ENCODE measurements around the gene SENP2.
"Not testable (repeated sequence)": the region's sequence is repeated elsewhere in the genome, so short reads cannot be mapped to it uniquely, and the experiment has no call there.

Gene SENP2

DNA sequence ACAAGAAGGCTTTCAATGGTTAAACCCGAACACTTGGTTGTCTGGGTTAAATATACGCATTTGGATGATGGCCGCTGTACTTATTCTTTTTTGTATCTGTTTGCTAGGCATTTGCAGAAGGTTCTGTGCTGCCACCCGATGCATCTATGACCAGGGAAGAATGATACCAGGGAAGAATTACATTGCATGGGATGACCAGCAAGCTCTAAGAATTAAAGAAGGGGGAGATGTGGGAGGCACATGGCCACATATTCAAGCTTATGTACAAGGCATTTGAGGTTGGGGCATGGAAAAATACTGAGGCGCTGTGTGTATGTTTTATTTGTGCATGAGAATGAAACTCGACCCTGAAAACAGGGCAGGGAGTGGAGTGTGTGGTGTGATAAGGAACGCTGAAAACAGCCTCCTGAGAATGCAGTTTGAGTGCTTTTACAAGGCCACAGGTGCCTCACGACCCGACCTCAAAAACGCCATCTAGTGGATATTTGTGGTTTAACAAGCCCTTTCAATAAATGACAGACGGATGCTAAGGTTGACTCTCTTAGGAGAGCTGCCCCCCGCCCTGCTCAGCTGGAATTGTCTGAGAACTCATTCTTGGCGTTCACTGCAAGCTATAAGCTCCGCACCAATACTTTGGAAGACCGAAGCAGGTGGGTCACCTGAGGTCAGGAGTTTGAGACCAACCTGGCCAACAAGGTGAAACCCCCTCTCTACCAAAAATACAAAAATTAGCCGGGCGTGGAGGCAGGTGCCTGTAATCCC is 10.8 kb upstream of the SENP2 start:
- not testable (repeated sequence) for H3K4me2 ChIP-seq (ENCODE audit: low read length); H3K23ac ChIP-seq (ENCODE audit: low read length); H3K18ac ChIP-seq (ENCODE audit: low read length); H3K27ac ChIP-seq (ENCODE audit: low read depth, low read length); H2BK120ac ChIP-seq (ENCODE audit: low read depth, low read length); H3K79me2 ChIP-seq (ENCODE audit: control insufficient read depth, insufficient read depth, low read length); H3K56ac ChIP-seq (ENCODE audit: low read length); H4K5ac ChIP-seq (ENCODE audit: low read length); H3K79me1 ChIP-seq (ENCODE audit: low read length); H3K9ac ChIP-seq (ENCODE audit: low read length); H2BK15ac ChIP-seq (replicated peaks; ENCODE audit: low read depth); H3K4ac ChIP-seq (ENCODE audit: low read depth, low read length); H3K4me1 ChIP-seq (ENCODE audit: control insufficient read depth, low read depth, low read length); H3K27me3 ChIP-seq (ENCODE audit: insufficient read depth, low read length, poor library complexity); H2AK5ac ChIP-seq (ENCODE audit: low read length); H3K4me3 ChIP-seq (ENCODE audit: low read length); H2BK5ac ChIP-seq (ENCODE audit: low read length); H4K8ac ChIP-seq (ENCODE audit: low read depth, low read length); H3K36me3 ChIP-seq (ENCODE audit: control insufficient read depth, insufficient read depth, low read length)
- no CpG with 5 or more reads among the region's 17 CpGs for WGBS (ENCODE audit: extremely low coverage, insufficient coverage, low lambda C conversion rate)
- DNase-seq, result peak; percentile 86

DNA sequence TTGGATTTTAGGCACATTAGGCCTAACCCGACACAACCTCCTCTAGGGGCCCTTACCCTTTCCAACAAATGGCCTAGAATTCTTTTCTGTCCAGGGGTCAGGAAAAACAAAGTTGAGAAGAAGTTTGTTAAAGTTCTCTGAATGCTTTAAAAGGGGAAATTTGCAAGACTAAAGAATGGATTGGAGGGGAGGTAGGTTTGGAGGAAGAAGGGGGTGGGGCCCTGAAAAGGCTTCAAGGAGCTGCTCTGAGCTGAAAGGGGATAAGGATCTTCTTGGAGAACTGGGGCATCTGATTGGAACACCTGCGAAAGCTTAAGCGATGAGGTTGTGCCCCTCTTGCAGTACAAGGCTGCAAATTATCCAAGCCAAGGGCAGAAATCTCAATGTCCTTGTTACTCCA is 3.9 kb upstream of the SENP2 start:
- Histone ChIP-seq H2AK5ac (ENCODE audit: low read length) (no peak overlapping the region), H4K5ac (ENCODE audit: low read length) (no peak overlapping the region), H2BK120ac (ENCODE audit: low read depth, low read length) (no peak overlapping the region), H2BK5ac (ENCODE audit: low read length) (no peak overlapping the region), H3K23ac (ENCODE audit: low read length) (no peak overlapping the region), H3K79me2 (ENCODE audit: control insufficient read depth, insufficient read depth, low read length) (peaks cover 3% of the 10 kb centered on the region), H2BK15ac (replicated peaks; ENCODE audit: low read depth) (no peak overlapping the region), H3K4me2 (ENCODE audit: low read length) (peak overlapping the region; percentile 34), H3K27ac (ENCODE audit: low read depth, low read length) (peak overlapping the region; percentile 60), H3K79me1 (ENCODE audit: low read length) (peaks cover 2% of the 10 kb centered on the region), H3K36me3 (ENCODE audit: control insufficient read depth, insufficient read depth, low read length) (no peaks in the 10 kb centered on the region), H3K27me3 (ENCODE audit: insufficient read depth, low read length, poor library complexity) (no peaks in the 10 kb centered on the region), H3K56ac (ENCODE audit: low read length) (peak overlapping the region; percentile 82), H3K18ac (ENCODE audit: low read length) (peak overlapping the region; percentile 1), H3K4me3 (ENCODE audit: low read length) (no peak overlapping the region), H3K9ac (ENCODE audit: low read length) (peak overlapping the region; percentile 38), H4K8ac (ENCODE audit: low read depth, low read length) (no peak overlapping the region), H3K4ac (ENCODE audit: low read depth, low read length) (no peak overlapping the region), H3K4me1 (ENCODE audit: control insufficient read depth, low read depth, low read length) (peaks cover 4% of the 10 kb centered on the region)
- peak; percentile 75 for DNase-seq
- WGBS (ENCODE audit: extremely low coverage, insufficient coverage, low lambda C conversion rate), result no CpG with 5 or more reads among the region's 3 CpGs

DNA sequence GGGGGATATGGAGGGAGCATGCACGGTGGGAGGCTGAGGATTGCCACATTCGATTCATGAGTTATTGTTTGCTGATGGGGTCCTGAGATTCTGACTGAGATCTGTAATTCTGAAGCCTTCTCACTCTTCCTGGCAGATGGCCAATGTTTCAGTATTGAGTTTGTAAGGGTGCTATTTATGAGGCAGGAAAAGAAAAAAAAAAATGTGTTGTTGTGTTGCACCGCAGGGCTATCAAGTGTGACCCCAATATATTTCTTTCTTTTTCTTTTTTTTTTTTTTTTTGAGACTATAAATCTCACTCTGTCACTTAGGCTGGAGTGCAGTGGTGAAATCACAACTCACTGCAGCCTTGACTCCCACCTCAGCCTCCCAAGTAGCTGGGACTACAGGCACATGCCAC is 3.2 kb upstream of the SENP2 start:
- no peak for DNase-seq
- no peak overlapping the region for H3K18ac ChIP-seq (ENCODE audit: low read length)
- H3K23ac ChIP-seq (ENCODE audit: low read length), result peak overlapping the region; percentile 66
- peak overlapping the region; percentile 60 for H3K27ac ChIP-seq (ENCODE audit: low read depth, low read length)
- peak overlapping the region; percentile 34 for H3K4me2 ChIP-seq (ENCODE audit: low read length)
- no peak overlapping the region for H2BK15ac ChIP-seq (replicated peaks; ENCODE audit: low read depth)
- no peaks in the 10 kb centered on the region for H3K27me3 ChIP-seq (ENCODE audit: insufficient read depth, low read length, poor library complexity)
- no peak overlapping the region for H3K4me3 ChIP-seq (ENCODE audit: low read length)
- no peak overlapping the region for H3K4ac ChIP-seq (ENCODE audit: low read depth, low read length)
- peak overlapping the region; percentile 82 for H3K56ac ChIP-seq (ENCODE audit: low read length)
- peak overlapping the region; percentile 81 for H4K5ac ChIP-seq (ENCODE audit: low read length)
- peaks cover 2% of the 10 kb centered on the region for H3K79me1 ChIP-seq (ENCODE audit: low read length)
- H3K79me2 ChIP-seq (ENCODE audit: control insufficient read depth, insufficient read depth, low read length), result peaks cover 3% of the 10 kb centered on the region
- H3K4me1 ChIP-seq (ENCODE audit: control insufficient read depth, low read depth, low read length), result peaks cover 4% of the 10 kb centered on the region
- H3K36me3 ChIP-seq (ENCODE audit: control insufficient read depth, insufficient read depth, low read length), result no peaks in the 10 kb centered on the region
- no peak overlapping the region for H2AK5ac ChIP-seq (ENCODE audit: low read length)
- H4K8ac ChIP-seq (ENCODE audit: low read depth, low read length), result no peak overlapping the region
- no peak overlapping the region for H2BK5ac ChIP-seq (ENCODE audit: low read length)
- WGBS (ENCODE audit: extremely low coverage, insufficient coverage, low lambda C conversion rate), result no CpG with 5 or more reads among the region's 3 CpGs
- H2BK120ac ChIP-seq (ENCODE audit: low read depth, low read length), result no peak overlapping the region
- no peak overlapping the region for H3K9ac ChIP-seq (ENCODE audit: low read length)

GRCh38 chr3:185583925-185584324 is 2.2 kb upstream of the SENP2 start:
- H2BK5ac ChIP-seq (ENCODE audit: low read length), result no peak overlapping the region
- DNase-seq, result no peak
- H3K9ac ChIP-seq (ENCODE audit: low read length), result no peak overlapping the region
- H2AK5ac ChIP-seq (ENCODE audit: low read length), result no peak overlapping the region
- no peak overlapping the region for H4K8ac ChIP-seq (ENCODE audit: low read depth, low read length)
- no peak overlapping the region for H3K4me3 ChIP-seq (ENCODE audit: low read length)
- H3K27me3 ChIP-seq (ENCODE audit: insufficient read depth, low read length, poor library complexity), result no peaks in the 10 kb centered on the region
- no peak overlapping the region for H4K5ac ChIP-seq (ENCODE audit: low read length)
- H3K36me3 ChIP-seq (ENCODE audit: control insufficient read depth, insufficient read depth, low read length), result no peaks in the 10 kb centered on the region
- H3K23ac ChIP-seq (ENCODE audit: low read length), result no peak overlapping the region
- H3K4me1 ChIP-seq (ENCODE audit: control insufficient read depth, low read depth, low read length), result peaks cover 4% of the 10 kb centered on the region
- no peak overlapping the region for H3K18ac ChIP-seq (ENCODE audit: low read length)
- WGBS (ENCODE audit: extremely low coverage, insufficient coverage, low lambda C conversion rate), result no CpG with 5 or more reads among the region's 6 CpGs
- no peak overlapping the region for H2BK15ac ChIP-seq (replicated peaks; ENCODE audit: low read depth)
- H2BK120ac ChIP-seq (ENCODE audit: low read depth, low read length), result no peak overlapping the region
- H3K79me2 ChIP-seq (ENCODE audit: control insufficient read depth, insufficient read depth, low read length), result peaks cover 8% of the 10 kb centered on the region
- H3K79me1 ChIP-seq (ENCODE audit: low read length), result peaks cover 4% of the 10 kb centered on the region
- H3K4me2 ChIP-seq (ENCODE audit: low read length), result no peak overlapping the region
- no peak overlapping the region for H3K56ac ChIP-seq (ENCODE audit: low read length)
- no peak overlapping the region for H3K4ac ChIP-seq (ENCODE audit: low read depth, low read length)
- no peak overlapping the region for H3K27ac ChIP-seq (ENCODE audit: low read depth, low read length)

DNA sequence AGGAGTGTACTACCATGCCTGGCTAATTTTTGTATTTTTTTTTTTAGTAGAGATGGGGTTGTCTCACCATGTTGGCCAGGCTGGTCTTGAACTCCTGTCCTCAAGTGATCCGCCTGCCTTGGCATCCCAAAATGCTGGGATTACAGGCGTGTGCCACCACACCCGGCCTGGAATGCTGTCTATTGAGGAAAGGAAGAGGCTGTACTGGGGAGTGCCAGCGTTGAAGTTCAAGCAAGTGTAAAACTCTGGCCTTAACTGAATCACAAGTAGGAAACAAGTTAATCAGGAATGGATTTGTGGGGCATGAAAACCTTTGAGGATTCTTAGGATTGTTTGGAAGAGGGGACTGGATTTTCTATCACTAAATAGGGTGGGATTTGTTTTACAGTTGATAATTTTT is 1.4 kb upstream of the SENP2 start:
- Histone ChIP-seq H3K23ac (ENCODE audit: low read length) (no peak overlapping the region), H3K4me2 (ENCODE audit: low read length) (no peak overlapping the region), H4K8ac (ENCODE audit: low read depth, low read length) (no peak overlapping the region), H3K4me1 (ENCODE audit: control insufficient read depth, low read depth, low read length) (peaks cover 4% of the 10 kb centered on the region), H4K5ac (ENCODE audit: low read length) (no peak overlapping the region), H3K18ac (ENCODE audit: low read length) (no peak overlapping the region), H3K56ac (ENCODE audit: low read length) (no peak overlapping the region), H3K4ac (ENCODE audit: low read depth, low read length) (no peak overlapping the region), H2BK15ac (replicated peaks; ENCODE audit: low read depth) (no peak overlapping the region), H3K79me1 (ENCODE audit: low read length) (peaks cover 4% of the 10 kb centered on the region), H3K79me2 (ENCODE audit: control insufficient read depth, insufficient read depth, low read length) (peaks cover 8% of the 10 kb centered on the region), H3K27ac (ENCODE audit: low read depth, low read length) (no peak overlapping the region), H3K36me3 (ENCODE audit: control insufficient read depth, insufficient read depth, low read length) (no peaks in the 10 kb centered on the region), H3K27me3 (ENCODE audit: insufficient read depth, low read length, poor library complexity) (no peaks in the 10 kb centered on the region), H3K4me3 (ENCODE audit: low read length) (no peak overlapping the region), H2BK120ac (ENCODE audit: low read depth, low read length) (no peak overlapping the region), H3K9ac (ENCODE audit: low read length) (no peak overlapping the region), H2BK5ac (ENCODE audit: low read length) (no peak overlapping the region), H2AK5ac (ENCODE audit: low read length) (no peak overlapping the region)
- no CpG with 5 or more reads among the region's 4 CpGs for whole genome bisulfite sequencing (ENCODE audit: extremely low coverage, insufficient coverage, low lambda C conversion rate)
- no peak for DNase-seq

DNA sequence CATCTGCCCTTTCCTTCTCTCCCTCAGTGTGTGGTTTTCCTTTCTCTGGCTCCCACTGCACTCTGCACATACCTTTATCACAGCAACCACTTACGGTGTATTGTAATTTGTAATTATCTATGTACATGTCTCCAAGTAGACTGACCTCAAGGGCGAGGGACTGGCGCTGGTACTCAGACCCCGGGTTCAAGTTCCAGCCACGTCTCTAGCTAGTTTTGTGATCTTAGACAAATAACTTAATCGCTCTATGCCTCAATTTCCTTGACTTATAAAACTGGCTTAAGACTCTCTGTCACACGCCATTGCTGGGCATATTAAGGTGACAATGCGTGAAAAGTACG is 607 bp upstream of the SENP2 start:
- Histone ChIP-seq H2BK15ac (replicated peaks; ENCODE audit: low read depth) (no peak overlapping the region), H3K27me3 (ENCODE audit: insufficient read depth, low read length, poor library complexity) (no peaks in the 10 kb centered on the region), H3K4ac (ENCODE audit: low read depth, low read length) (peak overlapping the region; percentile 2), H3K9ac (ENCODE audit: low read length) (peak overlapping the region; percentile 50), H3K4me3 (ENCODE audit: low read length) (peak overlapping the region; percentile 13), H4K5ac (ENCODE audit: low read length) (peak overlapping the region; percentile 35), H2AK5ac (ENCODE audit: low read length) (no peak overlapping the region), H3K4me2 (ENCODE audit: low read length) (peak overlapping the region; percentile 44), H3K36me3 (ENCODE audit: control insufficient read depth, insufficient read depth, low read length) (no peaks in the 10 kb centered on the region), H3K79me1 (ENCODE audit: low read length) (peaks cover 4% of the 10 kb centered on the region), H3K56ac (ENCODE audit: low read length) (peak overlapping the region; percentile 66), H3K18ac (ENCODE audit: low read length) (no peak overlapping the region), H3K23ac (ENCODE audit: low read length) (no peak overlapping the region), H2BK5ac (ENCODE audit: low read length) (no peak overlapping the region), H3K79me2 (ENCODE audit: control insufficient read depth, insufficient read depth, low read length) (peaks cover 8% of the 10 kb centered on the region), H3K27ac (ENCODE audit: low read depth, low read length) (no peak overlapping the region), H4K8ac (ENCODE audit: low read depth, low read length) (no peak overlapping the region), H2BK120ac (ENCODE audit: low read depth, low read length) (no peak overlapping the region), H3K4me1 (ENCODE audit: control insufficient read depth, low read depth, low read length) (peaks cover 4% of the 10 kb centered on the region)
- WGBS (ENCODE audit: extremely low coverage, insufficient coverage, low lambda C conversion rate), result no CpG with 5 or more reads among the region's 9 CpGs
- DNase-seq, result no peak

Data from mesendoderm (in vitro differentiated cells).